ENCODE results near the gene FAM200B.

Gene FAM200B

DNA sequence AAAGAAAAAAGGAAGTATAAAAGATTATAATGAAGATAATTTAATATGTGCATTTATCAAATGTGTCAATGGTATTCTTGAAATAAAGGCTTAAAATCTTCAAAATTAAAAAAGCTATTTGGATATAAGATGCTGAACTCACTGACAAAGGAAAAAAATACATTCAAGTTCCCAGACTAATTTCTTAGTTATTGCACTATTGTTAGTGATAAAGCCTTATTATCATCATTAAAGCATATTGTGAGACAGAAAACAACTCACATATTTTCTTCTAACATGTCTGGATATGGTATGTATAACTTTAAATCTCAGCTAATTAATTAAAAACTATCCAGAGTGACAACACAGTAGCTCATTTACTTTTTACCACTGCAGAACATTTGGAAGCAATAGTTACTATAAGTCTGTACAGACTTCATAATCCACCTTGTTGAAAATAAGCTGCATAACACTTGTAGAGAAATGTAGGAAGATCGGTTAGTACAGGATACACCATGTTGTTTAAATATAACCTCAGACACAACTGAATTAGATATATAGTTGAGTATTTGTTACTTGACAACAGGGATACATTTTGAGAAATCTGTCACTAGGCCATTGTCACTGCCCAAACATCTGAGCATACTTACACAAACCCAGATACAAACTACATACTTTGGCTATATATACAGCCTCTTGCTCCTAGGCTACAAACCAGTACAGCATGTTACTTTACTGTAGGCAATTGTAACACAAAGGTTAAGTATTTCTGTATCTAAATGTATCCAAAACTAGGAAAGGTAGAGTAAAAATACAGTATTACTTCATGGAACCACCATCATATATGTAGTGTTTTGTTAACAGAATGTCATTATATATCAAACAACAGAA, 12.8 kb upstream of the FAM200B start:
- no peak for DNase-seq

GRCh38 chr4:15670576-15670975, 11.1 kb upstream of the FAM200B start:
- DNase-seq, result no peak

DNA sequence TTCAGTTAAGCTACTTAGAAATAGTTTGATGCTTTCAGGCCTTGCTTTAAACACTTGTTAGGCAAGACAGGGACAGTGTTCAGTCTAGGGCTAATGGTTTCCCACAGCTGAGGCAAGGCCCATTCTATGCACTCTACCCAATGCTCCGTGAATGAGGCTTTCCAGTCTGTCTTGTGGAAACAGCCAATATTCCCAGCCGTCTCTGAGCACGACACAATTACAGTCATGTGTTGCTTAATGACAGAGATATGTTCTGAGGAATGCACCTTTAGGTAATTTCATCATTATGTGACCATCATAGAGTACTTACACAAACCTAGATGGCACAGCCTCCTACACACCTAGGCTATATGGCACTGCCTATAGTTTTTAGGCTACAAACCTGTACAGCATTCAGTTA, 9.5 kb upstream of the FAM200B start:
- DNase-seq, result no peak

GRCh38 chr4:15673337-15673736, 8.3 kb upstream of the FAM200B start:
- no peak for DNase-seq

GRCh38 chr4:15674046-15674445, 7.6 kb upstream of the FAM200B start:
- no peak for DNase-seq

DNA sequence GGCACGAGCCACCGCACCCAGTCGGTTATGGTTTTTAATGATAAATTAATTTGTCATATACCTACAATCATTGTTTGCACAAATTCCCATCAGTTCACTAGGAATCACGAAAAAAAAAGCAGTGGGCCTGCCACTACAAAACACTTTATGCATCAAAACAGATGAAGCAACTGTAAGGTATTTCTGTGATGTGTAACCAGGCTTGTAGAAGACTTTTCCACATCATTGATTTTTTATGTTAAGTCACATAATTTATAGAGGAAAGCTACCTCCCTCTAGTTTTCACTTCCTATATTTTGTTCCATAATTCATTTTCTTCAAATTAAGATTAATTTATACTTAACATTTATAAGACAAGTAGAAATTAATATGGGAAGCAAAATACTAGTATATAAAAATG, 6.7 kb upstream of the FAM200B start:
- DNase-seq, result no peak

DNA sequence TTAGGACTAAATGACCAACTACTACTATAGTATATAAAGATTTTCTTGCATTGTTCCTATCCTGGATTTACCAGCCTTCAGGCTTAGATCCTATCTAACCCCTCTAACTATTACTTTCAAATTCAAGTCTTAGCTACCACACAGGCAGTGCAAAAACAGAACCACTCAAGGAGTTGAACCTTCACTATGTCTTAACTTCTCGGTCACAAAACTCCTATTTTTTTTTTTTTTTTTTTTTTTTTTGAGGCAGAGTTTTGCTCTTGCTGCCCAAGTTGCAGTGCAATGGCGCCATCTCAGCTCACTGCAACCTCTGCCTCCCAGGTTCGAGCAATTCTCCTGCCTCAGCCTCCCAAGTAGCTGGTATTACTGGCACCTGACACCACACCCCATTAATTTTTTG, 6.3 kb upstream of the FAM200B start:
- no peak for DNase-seq

DNA sequence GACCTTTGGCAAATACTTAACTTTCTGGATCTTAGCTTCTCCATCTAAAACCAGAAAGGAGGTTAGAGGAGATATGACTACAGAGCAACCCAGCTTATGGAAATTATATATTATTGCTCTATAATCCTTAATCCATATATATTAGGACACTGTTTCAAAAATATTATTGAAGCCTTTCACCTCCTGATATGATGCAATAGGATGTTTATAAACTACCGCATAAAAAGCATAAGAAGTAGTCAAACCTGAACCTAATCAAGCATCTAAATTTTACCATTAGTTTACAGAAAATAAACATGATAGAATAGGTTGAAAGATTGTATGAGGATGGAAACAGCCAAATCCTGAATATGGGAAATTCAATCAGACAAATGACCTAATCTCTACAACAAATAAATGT, 5.6 kb upstream of the FAM200B start:
- no peak for DNase-seq

DNA sequence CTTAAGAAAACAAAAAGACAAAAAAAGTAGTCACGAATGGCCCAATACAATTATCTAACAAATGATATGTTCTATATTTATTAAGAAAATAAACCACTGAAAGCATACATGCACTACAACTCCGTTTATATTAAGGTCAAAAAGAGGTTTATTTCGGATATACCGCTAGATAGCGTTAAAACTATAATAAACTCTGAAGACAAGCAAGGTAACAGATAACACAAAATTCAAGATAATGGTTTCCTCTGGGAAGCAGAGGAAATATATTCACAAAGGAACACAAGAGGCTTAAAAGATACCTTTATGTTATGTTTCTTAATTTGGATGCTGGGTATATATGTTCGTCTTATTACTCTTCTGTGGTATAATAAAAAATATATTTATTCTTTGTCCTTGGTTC, 4.7 kb upstream of the FAM200B start:
- no peak for DNase-seq

GRCh38 chr4:15677507-15677988, 4.1 kb upstream of the FAM200B start:
- no peak for DNase-seq

DNA sequence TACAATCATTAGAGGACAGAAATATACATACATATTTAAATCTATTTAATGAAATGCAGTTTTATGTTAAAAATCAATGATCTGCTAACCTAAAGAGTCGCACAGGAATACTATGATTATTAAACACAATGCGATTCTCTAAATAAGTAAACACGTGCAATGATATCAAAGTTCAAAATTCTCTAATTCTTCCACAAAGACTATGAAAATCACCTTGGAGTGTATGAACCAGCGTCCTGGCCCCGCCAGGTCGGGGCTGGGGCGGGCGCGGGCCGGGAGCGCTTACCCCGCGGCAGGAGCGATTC, 608 bp upstream of the FAM200B start:
- no peak for DNase-seq

GRCh38 chr4:15682242-15683142, 865 bp downstream of the FAM200B start:
- no peak for DNase-seq

GRCh38 chr4:15683143-15683495, 1.5 kb downstream of the FAM200B start:
- DNase-seq, result no peak

DNA sequence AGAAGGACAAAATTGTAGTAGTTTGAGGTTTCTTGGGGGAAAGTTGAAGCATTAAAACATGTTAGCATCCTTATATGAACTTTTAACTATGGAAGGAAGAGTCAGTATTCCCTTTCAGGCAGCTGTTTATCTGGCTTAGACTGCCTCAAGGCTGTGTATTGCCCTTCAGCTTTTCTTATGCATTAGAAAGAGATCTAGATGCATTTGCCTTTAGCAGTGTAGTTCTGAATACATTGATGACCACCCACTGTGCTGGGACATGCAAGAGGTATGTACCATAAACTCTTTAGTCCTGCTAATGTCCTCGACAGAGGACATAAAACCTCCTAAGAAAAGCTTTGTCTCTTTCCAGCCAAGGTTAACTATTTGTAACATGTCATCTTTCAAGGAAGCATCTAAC, 2.9 kb downstream of the FAM200B start:
- no peak for DNase-seq

DNA sequence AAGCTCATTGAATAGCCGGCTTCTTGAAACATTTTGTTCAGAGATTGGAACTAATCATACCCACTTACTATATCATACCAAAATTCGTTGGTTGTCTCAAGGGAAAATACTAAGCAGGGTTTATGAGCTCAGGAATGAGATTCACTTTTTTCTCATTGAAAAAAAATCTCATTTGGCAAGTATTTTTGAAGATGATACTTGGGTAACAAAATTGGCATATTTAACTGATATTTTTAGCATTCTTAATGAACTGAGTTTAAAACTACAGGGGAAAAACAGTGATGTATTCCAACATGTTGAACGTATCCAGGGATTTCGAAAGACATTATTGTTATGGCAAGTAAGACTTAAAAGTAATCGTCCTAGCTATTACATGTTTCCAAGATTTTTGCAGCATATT, 6.4 kb downstream of the FAM200B start:
- DNase-seq, result no peak

GRCh38 chr4:15689540-15689939, 7.9 kb downstream of the FAM200B start:
- DNase-seq, result no peak

- no peak for DNase-seq
Measured at GRCh38 chr4:15690020-15690809, 8.6 kb downstream of the FAM200B start.

DNA sequence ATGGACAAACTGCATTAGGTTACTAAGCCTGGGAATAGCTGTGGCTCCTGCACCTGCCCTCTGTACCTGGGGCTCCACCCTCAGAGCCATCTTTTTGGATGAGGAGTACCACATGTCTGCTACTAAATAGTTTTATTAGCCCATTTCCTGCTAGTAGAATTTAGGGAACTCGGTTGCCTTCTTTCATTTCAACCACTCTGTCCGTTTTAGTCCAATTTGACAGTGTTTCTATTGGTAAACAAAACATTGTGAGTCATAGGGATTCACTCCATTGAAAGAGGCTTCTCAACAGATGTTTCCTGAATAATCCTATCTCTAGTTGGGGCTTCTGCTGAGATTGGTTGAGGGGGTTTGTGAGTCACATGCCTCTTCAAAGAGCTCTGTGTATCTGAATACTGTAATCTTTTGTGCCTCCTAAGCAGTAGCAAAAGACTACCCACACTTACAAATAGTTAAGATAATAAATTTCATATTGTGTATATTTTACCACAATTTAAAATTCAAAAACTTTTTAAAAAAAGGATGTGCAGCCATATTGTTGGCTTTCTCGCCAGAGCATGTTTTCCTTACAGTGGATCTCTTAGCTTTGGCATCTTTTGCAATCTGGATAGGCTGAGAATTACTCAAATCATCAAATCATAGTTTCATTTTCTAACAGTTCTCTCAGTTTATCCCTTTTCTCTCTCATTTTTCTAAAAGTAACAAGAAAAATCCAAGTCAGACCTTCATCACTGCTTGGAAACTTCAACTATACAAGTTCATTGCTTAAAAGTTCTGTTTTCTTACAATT, 9.9 kb downstream of the FAM200B start:
- no peak for DNase-seq

- no peak for DNase-seq
Measured at GRCh38 chr4:15692602-15693001, 11.0 kb downstream of the FAM200B start.

DNA sequence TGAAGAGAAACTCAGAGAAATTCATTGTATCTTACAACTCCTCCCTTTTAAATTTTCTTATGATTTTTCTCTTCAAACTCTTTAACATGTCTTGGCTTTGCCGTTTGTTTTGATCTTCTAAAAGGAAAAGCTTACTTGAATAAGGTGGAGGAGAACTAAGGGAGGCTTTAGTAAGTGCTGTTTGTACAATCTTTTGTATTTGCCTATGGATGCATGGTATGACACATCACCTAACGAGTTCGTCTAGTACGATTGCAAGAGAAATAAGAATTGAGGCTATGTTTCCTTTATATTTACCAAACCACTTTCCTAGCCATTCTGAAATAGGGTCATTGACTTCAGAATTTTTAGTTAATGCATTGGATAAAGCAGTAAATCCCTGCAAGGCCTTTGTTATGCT, 12.8 kb downstream of the FAM200B start:
- DNase-seq, result no peak

- DNase-seq, result no peak
Measured at GRCh38 chr4:15695240-15695699, 13.6 kb downstream of the FAM200B start.

DNA sequence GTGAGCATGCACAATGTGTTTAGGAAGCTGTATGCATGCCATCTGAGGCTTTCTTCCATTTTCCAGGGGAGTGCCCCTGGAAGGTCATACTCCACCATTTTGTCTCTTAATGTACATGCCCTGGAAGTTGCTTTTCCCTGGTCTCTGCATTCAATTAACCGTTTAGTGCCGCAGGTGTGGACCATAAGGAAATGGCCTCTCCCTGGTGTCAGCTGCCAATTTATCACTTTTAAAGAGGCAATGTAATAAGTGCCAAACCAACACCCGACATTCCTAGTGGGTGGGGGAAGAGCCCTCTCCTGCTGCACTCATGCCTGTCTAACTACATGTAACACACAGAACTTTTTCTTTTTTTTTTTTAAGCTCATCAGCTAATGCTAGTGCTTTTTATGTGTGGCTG, 14.1 kb downstream of the FAM200B start:
- DNase-seq, result no peak

Measured in activated CD4-positive, alpha-beta T cell treated with anti-CD3 and anti-CD28 coated beads, Interleukin-2, amount 50 U/mL, for 48 hours (primary cell).